ENCODE measurements around the gene TBX4.

The TBX4 gene

GRCh38 chr17:61468263-61468907 lies 16.2 kb downstream of the TBX4 start:
- H3K9me2 ChIP-seq (replicated peaks; ENCODE audit: low read depth, low read length), result no peaks in the 10 kb centered on the region
- H3K4me3 ChIP-seq (ENCODE audit: low read length, poor library complexity, severe bottlenecking), result no peak overlapping the region
- no peaks in the 10 kb centered on the region for H3F3A ChIP-seq (ENCODE audit: low read depth)
- no peak overlapping the region for H3K9ac ChIP-seq (ENCODE audit: low read depth, low read length, poor library complexity, severe bottlenecking)
- H3K9me3 ChIP-seq (ENCODE audit: insufficient read depth, low read depth, low read length), result no peaks in the 10 kb centered on the region
- H3K36me3 ChIP-seq (ENCODE audit: insufficient read depth, low read length), result no peaks in the 10 kb centered on the region
- no peaks in the 10 kb centered on the region for H3K27me3 ChIP-seq (ENCODE audit: insufficient read depth, low read length, poor library complexity, severe bottlenecking)
- H4K20me1 ChIP-seq (ENCODE audit: insufficient read depth, low read length, poor library complexity, severe bottlenecking), result no peaks in the 10 kb centered on the region
- no peaks in the 10 kb centered on the region for H3K79me2 ChIP-seq (ENCODE audit: insufficient read depth, low read length)
- H2AFZ ChIP-seq (ENCODE audit: low read length), result peak overlapping the region; percentile 53; the same call in 1 of the 2 replicates
- H3K4me2 ChIP-seq (ENCODE audit: low read depth, low read length, poor library complexity, severe bottlenecking), result no peak overlapping the region
- TF ChIP-seq EZH2phosphoT487 (IDR thresholded peaks at IDR 0.05; ENCODE audit: borderline replicate concordance) (no peak), CTCF (conservative IDR thresholded peaks at IDR 0.05; ENCODE audit: low read length) (no peak)
- peaks cover 9% of the 10 kb centered on the region for H3K4me1 ChIP-seq (ENCODE audit: insufficient read depth, low read length, poor library complexity, severe bottlenecking)

GRCh38 chr17:61469474-61469873 lies 17.3 kb downstream of the TBX4 start:
- Histone ChIP-seq H3K4me1 (ENCODE audit: insufficient read depth, low read length, poor library complexity, severe bottlenecking) (peaks cover 9% of the 10 kb centered on the region), H3K4me3 (ENCODE audit: low read length, poor library complexity, severe bottlenecking) (no peak overlapping the region), H3K27me3 (ENCODE audit: insufficient read depth, low read length, poor library complexity, severe bottlenecking) (no peaks in the 10 kb centered on the region), H3F3A (ENCODE audit: low read depth) (no peaks in the 10 kb centered on the region), H2AFZ (ENCODE audit: low read length) (no peak overlapping the region), H3K36me3 (ENCODE audit: insufficient read depth, low read length) (no peaks in the 10 kb centered on the region), H3K9me3 (ENCODE audit: insufficient read depth, low read depth, low read length) (no peaks in the 10 kb centered on the region), H3K4me2 (ENCODE audit: low read depth, low read length, poor library complexity, severe bottlenecking) (no peak overlapping the region), H4K20me1 (ENCODE audit: insufficient read depth, low read length, poor library complexity, severe bottlenecking) (no peaks in the 10 kb centered on the region), H3K9ac (ENCODE audit: low read depth, low read length, poor library complexity, severe bottlenecking) (no peak overlapping the region), H3K79me2 (ENCODE audit: insufficient read depth, low read length) (no peaks in the 10 kb centered on the region), H3K9me2 (replicated peaks; ENCODE audit: low read depth, low read length) (no peaks in the 10 kb centered on the region)
- TF ChIP-seq CTCF (conservative IDR thresholded peaks at IDR 0.05; ENCODE audit: low read length) (no peak), EZH2phosphoT487 (IDR thresholded peaks at IDR 0.05; ENCODE audit: borderline replicate concordance) (no peak)

GRCh38 chr17:61469949-61470348 lies 17.7 kb downstream of the TBX4 start:
- Histone ChIP-seq H3K9me3 (ENCODE audit: insufficient read depth, low read depth, low read length) (no peaks in the 10 kb centered on the region), H3K9me2 (replicated peaks; ENCODE audit: low read depth, low read length) (no peaks in the 10 kb centered on the region), H3K4me2 (ENCODE audit: low read depth, low read length, poor library complexity, severe bottlenecking) (no peak overlapping the region), H3K4me3 (ENCODE audit: low read length, poor library complexity, severe bottlenecking) (no peak overlapping the region), H3F3A (ENCODE audit: low read depth) (no peaks in the 10 kb centered on the region), H3K79me2 (ENCODE audit: insufficient read depth, low read length) (no peaks in the 10 kb centered on the region), H3K27me3 (ENCODE audit: insufficient read depth, low read length, poor library complexity, severe bottlenecking) (no peaks in the 10 kb centered on the region), H3K9ac (ENCODE audit: low read depth, low read length, poor library complexity, severe bottlenecking) (no peak overlapping the region), H3K4me1 (ENCODE audit: insufficient read depth, low read length, poor library complexity, severe bottlenecking) (peaks cover 9% of the 10 kb centered on the region), H4K20me1 (ENCODE audit: insufficient read depth, low read length, poor library complexity, severe bottlenecking) (no peaks in the 10 kb centered on the region), H3K36me3 (ENCODE audit: insufficient read depth, low read length) (no peaks in the 10 kb centered on the region), H2AFZ (ENCODE audit: low read length) (no peak overlapping the region)
- TF ChIP-seq EZH2phosphoT487 (IDR thresholded peaks at IDR 0.05; ENCODE audit: borderline replicate concordance) (no peak), CTCF (conservative IDR thresholded peaks at IDR 0.05; ENCODE audit: low read length) (no peak)
